EH (cell line): ENCODE measurements around the gene PDIA2.
"Not testable (repeated sequence)": the region's sequence is repeated elsewhere in the genome, so short reads cannot be mapped to it uniquely, and the experiment has no call there.

Experiments used
- DNase-seq: peaks from one replicate; pipeline ENCODE4 v3.0.0-alpha.2; 2015; ENCODE audit warnings: low read depth

Gene PDIA2

GRCh38 chr16:283033-283805 is at the start of gene PDIA2:
Gene PDIA2, plus strand, starts transcription at chr16:283164. Its CDS starts 6 bp downstream, at chr16:283170.
- no peak for DNase-seq

GRCh38 chr16:234468-235305 is 48.3 kb upstream of the PDIA2 start, which contains the start of gene FAM234A:
Gene FAM234A, plus strand, starts transcription at chr16:234821. Its CDS starts 19,593 bp downstream, at chr16:254414.
- peak; percentile 92 for DNase-seq

- DNase-seq = peak; percentile 2
Observed at GRCh38 chr16:239948-240277, 43.1 kb upstream of the PDIA2 start.

- no peak for DNase-seq
Observed at GRCh38 chr16:240559-240958, 42.4 kb upstream of the PDIA2 start.

GRCh38 chr16:242281-242680 is 40.7 kb upstream of the PDIA2 start:
- no peak for DNase-seq

- no peak for DNase-seq
Observed at GRCh38 chr16:243348-243747, 39.6 kb upstream of the PDIA2 start.

GRCh38 chr16:245105-245504 is 37.9 kb upstream of the PDIA2 start:
- DNase-seq = no peak

- no peak for DNase-seq
Observed at GRCh38 chr16:247027-247426, 35.9 kb upstream of the PDIA2 start.

GRCh38 chr16:249431-249830 is 33.5 kb upstream of the PDIA2 start:
- no peak for DNase-seq

GRCh38 chr16:252366-253337 is 30.3 kb upstream of the PDIA2 start:
- no peak for DNase-seq

GRCh38 chr16:253833-254232 is 29.1 kb upstream of the PDIA2 start:
- no peak for DNase-seq

- DNase-seq = no peak
Observed at GRCh38 chr16:254461-254860, 28.5 kb upstream of the PDIA2 start.

GRCh38 chr16:255183-255582 is 27.8 kb upstream of the PDIA2 start:
- no peak for DNase-seq

GRCh38 chr16:258091-258490 is 24.9 kb upstream of the PDIA2 start:
- not testable (repeated sequence) for DNase-seq

GRCh38 chr16:259226-259625 is 23.7 kb upstream of the PDIA2 start:
- no peak for DNase-seq

GRCh38 chr16:259814-260253 is 23.1 kb upstream of the PDIA2 start:
- DNase-seq = no peak

GRCh38 chr16:260326-260725 is 22.6 kb upstream of the PDIA2 start:
- DNase-seq = no peak

- DNase-seq = no peak
Observed at GRCh38 chr16:261031-261691, 21.8 kb upstream of the PDIA2 start.

- no peak for DNase-seq
Observed at GRCh38 chr16:262121-262745, 20.7 kb upstream of the PDIA2 start.

- DNase-seq = no peak
Observed at GRCh38 chr16:263182-263774, 19.7 kb upstream of the PDIA2 start.

GRCh38 chr16:263944-264343 is 19.0 kb upstream of the PDIA2 start:
- DNase-seq = no peak
